Calu3 (cell line): ENCODE results near the gene FTH1. TPM values are rescaled to one million over a fixed set of nuclear protein-coding genes. Genes with fewer than 3 reads are reported as not detected.

ENCODE experiments used
- BruUV-seq: library from RNA; stranded (reverse); fragments of 400-500 nt; replicated peaks from 2 replicates; lab custom pipeline; 2021; lab: Mats Ljungman, UMichigan
- CTCF ChIA-PET: fragments of 300-600 bp; sonication (Branson Sonifier 250); formaldehyde crosslinking; loops from one replicate; lab custom pipeline; 2022; ENCODE audit warnings: antibody characterized with exemption; lab: Charles Lee
- DNase-seq: peaks from one replicate; pipeline ENCODE4 v3.0.0; 2022
- H3K27ac Mint-ChIP-seq: one replicate; pipeline ENCODE4 v1.8.0; 2022; ENCODE audit warnings: mixed read lengths; ENCODE audit not compliant: unreplicated experiment
- H3K27me3 Mint-ChIP-seq: one replicate; pipeline ENCODE4 v1.8.0; 2022; ENCODE audit warnings: mixed read lengths; ENCODE audit not compliant: unreplicated experiment
- H3K36me3 Mint-ChIP-seq: one replicate; pipeline ENCODE4 v1.8.0; 2022; ENCODE audit warnings: mild to moderate bottlenecking, moderate library complexity, mixed read lengths; ENCODE audit not compliant: insufficient read depth, unreplicated experiment
- H3K4me1 Mint-ChIP-seq: one replicate; pipeline ENCODE4 v1.8.0; 2022; ENCODE audit warnings: mild to moderate bottlenecking, low read depth, mixed read lengths; ENCODE audit not compliant: unreplicated experiment
- H3K4me3 Mint-ChIP-seq: one replicate; pipeline ENCODE4 v1.8.0; 2022; ENCODE audit warnings: mild to moderate bottlenecking, low read depth, moderate library complexity, mixed read lengths; ENCODE audit not compliant: unreplicated experiment
- H3K9me3 Mint-ChIP-seq: one replicate; pipeline ENCODE4 v1.8.0; 2022; ENCODE audit warnings: low read depth, mixed read lengths; ENCODE audit not compliant: unreplicated experiment
- CTCF ChIP-seq: fragments of 200-600 bp; IDR thresholded peaks from one replicate; pipeline ENCODE4 v1.8.0; 2022; ENCODE audit warnings: antibody characterized with exemption; ENCODE audit not compliant: unreplicated experiment
- intact Hi-C: fragments of 100-400 bp; cut with micrococcal nuclease; formaldehyde crosslinking; loops from one replicate; pipeline ENCODE4 v1.10.0; 2022; ENCODE audit not compliant: unreplicated experiment
- total RNA-seq: library from RNA; stranded (reverse); gene quantifications from 2 replicates; pipeline ENCODE4 v1.2.3, GENCODE V29; 2022

Gene FTH1
- total RNA-seq, 1 experiment from 2014 or later = 1,555 TPM

GRCh38 chr11:61926235-61926634 lies 41.2 kb downstream of the FTH1 start:
- CTCF ChIA-PET = no interaction called here
- intact Hi-C loops = no loop called here

GRCh38 chr11:61925736-61926135 lies 41.7 kb downstream of the FTH1 start:
- intact Hi-C loops = no loop called here
- no peaks in the 10 kb centered on the region for H3K4me1 Mint-ChIP-seq
- no peaks in the 10 kb centered on the region for H3K36me3 Mint-ChIP-seq
- no peaks in the 10 kb centered on the region for H3K9me3 Mint-ChIP-seq
- no TSS peak for BruUV-seq
- peaks cover 73% of the 10 kb centered on the region for H3K27me3 Mint-ChIP-seq
- H3K4me3 Mint-ChIP-seq = no peak overlapping the region
- no peak for TF ChIP-seq CTCF
- CTCF ChIA-PET = no interaction called here
- no peak overlapping the region for H3K27ac Mint-ChIP-seq
- DNase-seq = no peak

More at GRCh38 chr11:61926235-61926634, 41.2 kb downstream of the FTH1 start:
- H3K4me1 Mint-ChIP-seq = no peaks in the 10 kb centered on the region
- no TSS peak for BruUV-seq
- H3K27me3 Mint-ChIP-seq = peaks cover 73% of the 10 kb centered on the region
- H3K4me3 Mint-ChIP-seq = no peak overlapping the region
- H3K9me3 Mint-ChIP-seq = no peaks in the 10 kb centered on the region
- no peak for TF ChIP-seq CTCF
- DNase-seq = no peak
- no peaks in the 10 kb centered on the region for H3K36me3 Mint-ChIP-seq
- no peak overlapping the region for H3K27ac Mint-ChIP-seq

- Mint-ChIP-seq H3K4me1 (peaks cover 8% of the 10 kb centered on the region), H3K27ac (no peak overlapping the region), H3K9me3 (no peaks in the 10 kb centered on the region), H3K27me3 (peaks cover 90% of the 10 kb centered on the region), H3K36me3 (no peaks in the 10 kb centered on the region), H3K4me3 (no peak overlapping the region)
- CTCF ChIA-PET = no interaction called here
- no peak for DNase-seq
- intact Hi-C loops = no loop called here
- BruUV-seq = no TSS peak
- no peak for TF ChIP-seq CTCF
Observed at GRCh38 chr11:61924064-61924455, 43.4 kb downstream of the FTH1 start.

GRCh38 chr11:61923166-61924063 lies 44.0 kb downstream of the FTH1 start:
- H3K9me3 Mint-ChIP-seq = no peaks in the 10 kb centered on the region
- CTCF ChIA-PET = no interaction called here
- intact Hi-C loops = no loop called here
- H3K27ac Mint-ChIP-seq = no peak overlapping the region
- TF ChIP-seq CTCF = no peak
- H3K27me3 Mint-ChIP-seq = peaks cover 96% of the 10 kb centered on the region
- H3K36me3 Mint-ChIP-seq = peaks cover under 1% of the 10 kb centered on the region
- BruUV-seq = no TSS peak
- H3K4me3 Mint-ChIP-seq = no peak overlapping the region
- no peak for DNase-seq
- H3K4me1 Mint-ChIP-seq = peaks cover 8% of the 10 kb centered on the region
